ENCODE data around the gene APBA3.
A peak's percentile ranks its signal among the peaks of the same experiment; 100 is the strongest.

The APBA3 gene

DNA sequence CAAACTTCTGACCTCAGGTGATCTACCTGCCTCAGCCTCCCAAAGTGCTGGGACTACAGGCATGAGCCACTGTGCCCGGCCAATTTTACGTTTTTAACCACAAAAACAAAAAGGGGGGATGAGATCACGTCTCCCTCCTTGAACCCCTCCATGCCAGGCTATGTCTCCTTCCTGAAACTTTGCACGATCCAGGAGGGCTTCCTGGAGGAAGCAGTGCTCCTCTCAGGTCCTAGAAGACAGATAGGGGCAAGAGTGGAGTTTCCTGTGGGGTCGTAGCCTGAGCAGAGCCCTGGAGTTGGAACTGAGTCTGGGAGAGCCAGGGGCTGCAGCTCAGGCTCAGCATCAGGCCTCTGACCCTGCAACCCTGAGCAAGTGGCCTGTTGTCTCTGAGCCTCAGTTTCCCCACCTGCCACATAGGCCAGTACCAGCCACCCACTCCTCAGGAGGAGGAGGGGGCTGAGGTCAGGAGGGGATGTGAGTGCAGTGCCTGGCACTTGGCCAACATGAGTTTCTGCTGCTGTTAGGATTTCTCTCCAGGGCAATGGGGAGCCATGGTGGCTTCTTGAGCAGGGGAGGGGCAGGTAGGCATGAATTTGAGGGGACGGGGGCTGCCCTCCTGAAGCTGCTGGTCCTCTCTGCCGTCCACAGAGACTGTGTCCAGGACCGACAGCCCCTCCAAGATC lies 16.0 kb downstream of the APBA3 start:
- DNase-seq = no peak

DNA sequence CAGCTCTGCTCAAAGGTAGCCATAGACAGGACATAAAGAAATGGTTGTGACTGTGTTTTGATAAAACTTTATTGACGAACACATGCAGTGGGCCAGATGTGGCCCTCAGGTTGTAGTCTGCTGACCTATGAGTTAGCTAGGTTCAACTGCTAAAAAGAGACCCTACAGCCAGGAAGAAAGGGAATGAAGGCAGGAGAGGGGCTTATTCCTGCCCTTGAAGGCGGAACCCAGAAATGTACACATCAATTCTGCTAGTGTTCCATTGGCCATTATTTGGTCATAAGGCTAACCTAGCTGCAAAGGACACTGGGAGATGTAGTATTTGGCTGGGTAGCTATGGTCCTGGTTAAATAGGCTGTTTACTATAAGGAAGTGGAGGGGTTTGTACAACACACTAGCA lies 18.0 kb downstream of the APBA3 start:
- no peak for DNase-seq

DNA sequence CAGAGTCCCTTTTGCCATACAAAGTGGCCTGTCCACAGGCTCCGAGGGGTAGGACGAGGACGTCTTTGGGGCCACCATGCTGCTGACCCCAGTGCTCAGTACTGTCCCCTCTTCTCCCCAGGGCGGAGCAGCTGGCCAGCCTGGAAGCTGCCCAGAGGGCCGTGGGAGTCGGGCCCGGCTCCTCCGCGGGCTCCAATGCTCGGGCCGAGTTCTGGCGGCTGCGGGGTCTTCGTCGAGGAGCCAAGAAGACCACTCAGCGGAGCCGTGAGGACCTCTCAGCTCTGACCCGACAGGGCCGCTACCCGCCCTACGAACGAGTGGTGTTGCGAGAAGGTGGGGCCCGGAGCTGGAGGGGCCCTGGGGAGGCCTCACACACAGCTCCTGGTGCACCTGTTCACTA lies 21.1 kb downstream of the APBA3 start:
- no peak for DNase-seq

DNA sequence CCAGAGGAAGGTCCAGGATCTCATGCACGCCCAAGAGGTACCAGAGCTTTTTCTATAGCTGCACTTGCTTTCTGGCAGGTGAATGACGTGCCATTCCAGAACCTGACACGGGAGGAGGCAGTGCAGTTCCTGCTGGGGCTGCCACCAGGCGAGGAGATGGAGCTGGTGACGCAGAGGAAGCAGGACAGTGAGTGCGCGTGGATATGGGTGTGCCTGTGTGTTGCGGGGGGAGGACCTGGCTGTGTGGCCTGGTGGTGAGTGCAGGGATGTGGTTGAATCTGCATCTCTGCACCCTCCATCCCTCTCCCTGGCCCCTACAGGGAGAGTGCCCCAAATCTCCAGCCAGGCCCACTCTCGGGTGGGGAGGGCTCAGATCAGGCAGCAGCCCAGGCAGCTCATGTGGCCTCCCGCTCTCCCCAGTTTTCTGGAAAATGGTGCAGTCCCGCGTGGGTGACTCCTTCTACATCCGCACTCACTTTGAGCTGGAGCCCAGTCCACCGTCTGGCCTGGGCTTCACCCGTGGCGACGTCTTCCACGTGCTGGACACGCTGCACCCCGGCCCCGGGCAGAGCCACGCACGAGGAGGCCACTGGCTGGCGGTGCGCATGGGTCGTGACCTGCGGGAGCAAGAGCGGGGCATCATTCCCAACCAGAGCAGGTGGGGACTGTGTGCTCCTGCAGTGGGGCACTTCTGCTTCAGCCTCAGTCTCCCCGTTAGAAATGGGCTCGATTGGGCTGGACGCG lies 22.8 kb downstream of the APBA3 start:
- DNase-seq = no peak

DNA sequence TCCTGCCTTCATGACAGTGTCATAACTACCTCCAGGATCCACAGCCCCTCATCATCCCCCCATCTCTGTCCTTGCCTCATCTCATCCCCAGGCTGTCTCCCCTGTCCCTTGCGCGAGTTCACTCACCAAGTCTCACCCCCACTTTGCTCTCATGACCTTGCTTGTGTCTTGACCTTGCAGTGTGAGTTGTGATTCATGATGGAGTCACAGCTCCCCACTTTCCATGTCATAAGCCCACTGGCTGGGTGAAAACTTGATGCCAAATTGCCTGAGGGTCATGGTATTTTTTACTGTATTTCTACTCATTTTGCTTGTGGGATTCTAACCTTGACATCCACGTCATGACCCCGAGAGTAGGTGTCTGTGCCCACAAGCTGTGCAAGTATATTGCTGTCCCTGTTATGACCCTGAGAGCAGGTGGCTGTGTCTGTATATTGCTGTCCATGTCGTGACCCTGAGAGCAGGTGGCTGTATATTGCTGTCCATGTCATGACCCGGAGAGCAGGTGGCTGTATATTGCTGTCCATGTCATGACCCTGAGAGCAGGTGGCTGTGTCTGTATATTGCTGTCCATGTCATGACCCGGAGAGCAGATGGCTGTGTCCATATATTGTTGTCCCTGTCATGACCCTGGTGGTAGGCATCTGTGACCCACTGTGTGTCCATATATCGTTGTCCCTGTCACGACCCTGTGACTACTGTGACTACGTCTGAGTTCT lies 23.8 kb downstream of the APBA3 start:
- no peak for DNase-seq

DNA sequence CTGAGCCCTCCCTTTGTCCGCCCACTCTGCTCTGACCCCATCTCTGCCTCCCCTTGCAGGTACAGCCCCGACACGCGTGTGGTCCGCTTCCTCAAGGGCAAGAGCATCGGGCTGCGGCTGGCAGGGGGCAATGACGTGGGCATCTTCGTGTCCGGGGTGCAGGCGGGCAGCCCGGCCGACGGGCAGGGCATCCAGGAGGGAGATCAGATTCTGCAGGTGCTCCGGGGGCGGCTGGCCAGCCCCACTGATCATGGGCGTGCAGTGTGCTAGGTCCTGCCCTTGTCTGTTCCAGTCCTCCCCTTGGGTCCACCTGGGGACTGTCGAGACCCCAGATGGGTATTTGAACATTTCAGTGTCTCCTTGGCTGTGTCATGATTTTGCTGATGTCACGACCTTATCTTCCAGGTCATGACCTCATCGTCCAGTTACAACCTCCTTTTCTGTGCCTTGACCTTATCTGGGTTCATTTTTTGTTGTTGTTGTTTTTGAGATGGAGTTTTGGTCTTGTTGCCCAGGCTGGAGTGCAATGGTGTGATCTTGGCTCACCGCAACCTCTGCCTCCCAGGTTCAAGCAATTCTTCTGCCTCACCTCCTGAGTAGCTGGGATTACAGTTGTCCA lies 25.3 kb downstream of the APBA3 start:
- DNase-seq = no peak

DNA sequence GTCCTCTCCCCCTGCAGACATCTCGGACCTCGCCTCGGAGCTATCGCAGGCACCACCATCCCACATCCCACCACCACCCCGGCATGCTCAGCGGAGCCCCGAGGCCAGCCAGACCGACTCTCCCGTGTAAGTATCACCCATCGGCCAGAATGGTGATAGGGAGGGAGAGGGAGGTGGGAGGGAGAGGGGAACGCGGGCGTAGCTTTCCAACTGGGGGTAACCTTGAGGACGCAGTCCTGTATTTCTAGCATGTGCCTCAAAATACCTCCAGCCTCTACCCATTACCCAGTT lies 27.2 kb downstream of the APBA3 start:
- no peak for DNase-seq

DNA sequence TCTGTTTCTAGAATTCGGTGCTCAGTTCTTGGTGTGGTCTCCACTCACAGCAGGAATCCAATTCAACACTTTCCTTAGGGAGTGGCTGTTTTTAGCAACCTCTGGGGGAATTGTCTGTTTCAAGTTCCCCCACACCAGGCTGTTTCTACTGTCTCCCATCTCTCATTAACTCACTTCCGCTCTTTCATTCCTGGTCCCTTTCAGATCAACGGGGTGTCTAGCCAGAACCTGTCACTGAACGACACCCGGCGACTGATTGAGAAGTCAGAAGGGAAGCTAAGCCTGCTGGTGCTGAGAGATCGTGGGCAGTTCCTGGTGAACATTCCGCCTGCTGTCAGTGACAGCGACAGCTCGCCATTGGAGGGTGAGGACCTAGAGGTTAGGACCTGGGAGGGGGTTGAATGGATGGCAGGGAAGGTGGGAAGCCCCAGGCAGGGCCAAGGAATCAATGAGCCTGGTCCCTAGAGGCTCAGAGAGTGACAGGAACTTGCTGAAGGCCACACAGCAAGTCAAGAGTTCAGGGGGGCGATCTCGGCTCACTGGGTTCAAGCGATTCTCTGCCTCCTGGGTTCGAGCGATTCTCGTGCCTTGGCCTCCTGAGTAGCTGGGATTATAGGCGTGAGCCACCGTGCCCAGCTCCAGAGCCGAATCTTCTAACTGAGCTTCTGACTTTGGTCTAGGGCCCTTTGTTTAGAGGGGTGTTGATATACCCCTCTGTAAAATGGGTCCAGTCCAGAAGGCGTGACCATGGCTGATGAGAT lies 27.8 kb downstream of the APBA3 start:
- no peak for DNase-seq

DNA sequence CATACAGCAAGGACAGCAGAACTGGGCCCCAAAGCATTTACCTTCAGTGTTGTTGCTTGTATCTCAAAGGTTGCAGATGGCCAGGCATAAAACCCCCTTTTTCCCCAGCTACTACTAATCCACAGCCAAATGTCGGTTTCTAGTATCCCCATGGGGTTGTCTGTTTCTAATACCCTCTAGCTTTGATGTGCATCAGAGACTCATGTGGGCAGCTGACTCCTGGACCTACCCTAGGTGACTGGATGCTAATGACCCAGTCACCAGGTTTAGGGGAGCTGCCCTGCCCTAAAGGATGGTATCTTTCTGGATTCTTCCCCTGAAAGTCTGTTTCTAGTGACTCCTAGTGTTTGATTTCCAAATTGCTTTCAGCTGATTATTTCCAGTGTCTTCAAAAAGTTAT lies 29.4 kb downstream of the APBA3 start:
- DNase-seq = no peak

DNA sequence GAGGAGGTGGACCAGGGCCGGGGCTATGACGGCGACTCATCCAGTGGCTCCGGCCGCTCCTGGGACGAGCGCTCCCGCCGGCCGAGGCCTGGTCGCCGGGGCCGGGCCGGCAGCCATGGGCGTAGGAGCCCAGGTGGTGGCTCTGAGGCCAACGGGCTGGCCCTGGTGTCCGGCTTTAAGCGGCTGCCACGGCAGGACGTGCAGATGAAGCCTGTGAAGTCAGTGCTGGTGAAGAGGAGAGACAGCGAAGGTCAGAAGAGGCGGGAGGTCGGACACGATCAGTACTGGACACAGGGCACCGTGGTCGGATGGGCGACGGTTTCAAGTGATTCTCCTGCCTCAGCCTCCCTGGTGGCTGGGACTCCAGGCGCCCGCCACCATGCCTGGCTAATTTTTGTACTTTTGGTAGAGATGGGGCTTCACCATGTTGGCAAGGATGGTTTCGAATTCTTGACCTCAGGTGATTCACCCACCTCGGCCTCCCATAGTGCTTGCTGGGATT lies 31.0 kb downstream of the APBA3 start:
- DNase-seq = no peak

DNA sequence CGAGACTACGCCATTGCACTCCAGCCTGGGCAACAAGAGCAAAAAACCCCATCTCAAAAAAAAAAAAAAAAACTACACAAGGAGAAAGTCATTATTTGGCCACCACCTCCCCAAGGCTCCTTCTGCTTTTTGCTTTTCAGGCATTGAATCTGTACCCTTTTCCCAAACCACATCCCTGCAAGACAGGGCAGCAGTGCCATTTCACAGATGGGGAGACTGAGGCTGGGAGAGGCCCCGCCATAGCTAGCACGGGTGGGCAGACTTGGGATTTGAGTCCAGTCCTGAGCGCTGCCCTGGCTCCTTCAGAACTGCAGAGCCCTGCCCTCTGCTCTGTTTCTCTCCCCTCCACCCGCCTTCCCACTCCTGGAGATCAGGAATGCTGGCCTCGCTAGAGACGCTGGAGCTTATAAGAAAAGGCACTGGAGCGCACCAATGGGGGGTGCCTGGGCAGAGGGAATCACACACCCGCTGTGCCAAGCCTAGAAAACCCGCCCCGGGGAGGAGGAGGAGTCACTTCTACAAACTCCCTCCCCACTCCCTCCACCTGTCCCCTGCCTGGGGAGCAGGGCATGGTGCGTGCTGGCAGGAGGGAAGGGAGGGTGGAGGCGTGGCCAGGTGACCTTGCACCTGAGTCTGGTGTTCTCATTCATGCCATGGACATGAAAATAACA lies 35.7 kb downstream of the APBA3 start:
- no peak for DNase-seq

DNA sequence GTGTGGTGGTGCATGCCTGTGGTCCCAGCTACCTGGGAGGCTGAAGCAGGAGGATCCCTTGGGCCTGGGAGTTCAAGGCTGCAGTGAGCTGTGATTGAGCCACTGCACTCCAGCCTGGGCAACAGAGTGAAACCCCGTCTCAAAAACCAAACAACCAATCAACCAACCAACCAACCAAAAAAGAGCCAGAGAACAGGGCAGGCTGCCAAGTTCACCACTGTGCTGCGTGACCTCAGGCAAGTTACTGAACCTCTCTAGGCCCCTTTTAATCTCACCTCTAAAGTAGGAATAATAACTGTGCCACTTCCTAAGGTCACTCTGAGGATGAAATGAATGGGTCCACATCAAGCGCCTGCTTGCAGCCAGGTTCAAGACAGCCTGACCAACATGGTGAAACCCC lies 36.4 kb downstream of the APBA3 start:
- DNase-seq = no peak

DNA sequence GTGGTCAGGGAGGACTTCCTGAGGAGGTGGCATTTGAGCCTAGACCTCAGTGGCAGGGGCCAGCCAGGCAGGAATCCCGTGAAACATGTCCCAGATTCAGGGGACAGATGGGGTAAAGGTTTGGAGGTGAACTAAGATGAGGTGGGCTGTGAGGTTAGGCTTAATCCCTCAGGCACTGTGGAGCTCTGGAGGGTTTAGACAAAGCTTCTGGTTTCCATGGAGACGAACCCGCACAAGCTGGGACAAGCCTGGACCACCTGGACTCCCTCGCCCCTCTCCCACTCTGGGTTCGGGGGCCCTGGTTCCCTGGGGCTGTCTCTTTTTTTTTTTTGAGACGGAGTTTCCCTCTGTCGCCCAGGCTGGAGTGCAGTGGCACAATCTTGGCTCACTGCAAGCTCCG lies 37.6 kb downstream of the APBA3 start:
- DNase-seq = no peak

DNA sequence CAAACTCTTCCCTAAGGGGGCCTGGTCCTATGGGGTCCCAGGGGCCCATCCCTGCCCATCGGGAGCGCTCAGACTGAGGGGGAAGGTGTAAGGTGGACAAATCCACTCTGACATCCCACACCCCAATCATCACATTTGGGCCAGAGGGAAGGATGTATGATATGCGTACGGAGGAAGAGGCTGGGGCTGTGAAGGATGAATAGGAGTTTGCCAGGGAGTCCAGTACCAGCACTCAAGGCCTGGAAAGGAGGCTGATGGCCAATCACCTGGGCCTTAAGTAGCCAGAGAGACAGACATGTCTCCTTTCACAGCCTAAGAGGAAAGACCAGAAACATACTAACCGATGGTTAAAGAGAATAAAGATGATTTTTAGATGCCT lies 38.4 kb downstream of the APBA3 start:
- no peak for DNase-seq

DNA sequence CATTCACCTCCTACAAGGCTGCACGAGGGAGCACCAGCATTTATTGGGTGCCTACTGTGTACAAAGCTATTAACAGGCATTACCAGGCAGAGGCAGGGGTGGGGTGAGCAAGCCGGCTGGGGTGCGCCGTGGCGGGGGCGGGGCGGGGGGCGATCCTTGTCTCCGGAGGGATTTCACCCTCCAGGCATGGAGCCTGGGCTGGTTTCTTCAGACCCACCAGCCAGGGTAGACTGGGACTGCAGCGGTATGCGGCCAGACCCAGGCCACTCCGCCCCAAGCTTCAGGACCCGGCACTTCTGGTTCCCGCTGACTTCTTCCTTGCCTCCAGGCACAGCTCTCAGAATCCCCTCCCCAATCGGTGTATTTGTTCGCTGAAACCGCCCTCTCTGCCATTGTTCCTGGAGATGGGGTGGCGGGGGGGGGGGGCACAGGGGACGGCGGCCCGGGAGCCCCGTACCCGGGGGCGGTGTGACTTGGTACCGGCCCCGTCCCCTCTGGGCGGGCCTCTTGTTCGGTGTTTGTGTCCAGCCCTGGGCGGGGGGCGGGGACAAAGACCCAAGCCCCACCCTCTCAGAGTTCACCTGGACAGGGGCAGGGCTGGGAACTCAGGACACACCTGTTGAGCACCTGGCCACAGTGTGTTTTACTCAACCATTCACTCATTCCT lies 38.9 kb downstream of the APBA3 start:
- DNase-seq = no peak

DNA sequence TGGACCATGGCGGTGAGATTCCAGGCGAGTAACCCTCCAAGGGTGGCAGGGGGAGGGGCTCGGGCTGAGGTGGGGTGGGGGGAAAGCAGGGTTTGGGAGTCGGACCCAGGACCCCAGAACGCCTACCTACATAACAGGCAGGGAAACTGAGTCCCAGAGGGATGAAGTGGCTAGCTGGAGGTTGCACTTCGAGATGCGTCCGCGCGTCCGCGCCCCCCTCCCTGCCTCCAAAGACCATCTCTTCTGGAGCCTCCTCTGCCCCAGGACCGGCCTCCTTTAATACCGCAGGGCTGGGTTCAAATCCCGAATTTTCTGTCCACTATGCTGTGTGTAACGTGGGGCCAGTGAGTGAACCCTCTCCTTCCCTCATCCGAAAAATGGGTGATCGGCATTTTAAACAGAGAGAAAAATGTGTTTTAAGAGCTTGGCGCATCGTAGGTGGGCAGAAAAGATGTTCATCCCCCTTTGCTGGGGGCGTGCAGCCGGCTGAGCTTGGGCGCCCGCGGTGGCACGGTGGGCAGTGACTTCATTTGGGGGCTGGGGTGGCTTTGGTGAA lies 39.5 kb downstream of the APBA3 start:
- DNase-seq = no peak

DNA sequence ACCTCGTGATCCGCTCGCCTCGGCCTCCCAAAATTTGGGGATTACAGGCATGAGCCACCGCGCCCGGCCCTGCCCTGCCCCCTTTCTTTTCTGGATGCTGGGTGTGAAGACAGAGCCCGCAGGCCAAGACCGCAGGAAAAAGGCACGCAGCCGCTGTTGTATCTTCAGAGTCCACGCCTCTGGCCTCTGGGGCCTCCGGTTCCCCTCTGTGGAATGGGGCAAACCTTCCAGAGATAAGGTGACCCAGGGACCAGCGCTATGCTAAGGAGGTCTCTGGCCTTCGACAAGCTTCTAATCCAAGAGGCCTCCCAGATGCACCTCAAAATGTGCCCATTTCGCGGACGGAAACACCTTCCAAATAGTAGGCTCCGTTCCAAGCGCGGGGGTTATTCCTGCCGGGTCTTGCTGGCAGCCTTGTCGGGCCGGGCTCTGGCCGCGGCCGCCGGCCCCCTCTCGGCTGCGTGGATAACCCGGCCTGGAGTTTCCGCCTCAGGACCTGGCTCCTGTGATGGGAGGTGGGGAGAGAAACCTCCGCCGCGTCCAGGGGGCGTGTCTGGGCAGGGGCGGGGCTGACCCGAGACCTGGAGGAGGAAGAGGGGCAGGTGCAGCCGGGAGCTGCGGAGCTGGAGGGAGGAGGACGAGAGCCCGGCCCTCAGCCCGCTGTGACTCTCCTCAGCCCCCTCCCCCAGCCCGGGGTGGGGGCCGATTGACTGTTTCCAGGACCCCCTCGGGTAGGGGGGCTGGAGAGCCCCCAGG lies 40.2 kb downstream of the APBA3 start:
- peak; percentile 88 to 91 for DNase-seq

DNA sequence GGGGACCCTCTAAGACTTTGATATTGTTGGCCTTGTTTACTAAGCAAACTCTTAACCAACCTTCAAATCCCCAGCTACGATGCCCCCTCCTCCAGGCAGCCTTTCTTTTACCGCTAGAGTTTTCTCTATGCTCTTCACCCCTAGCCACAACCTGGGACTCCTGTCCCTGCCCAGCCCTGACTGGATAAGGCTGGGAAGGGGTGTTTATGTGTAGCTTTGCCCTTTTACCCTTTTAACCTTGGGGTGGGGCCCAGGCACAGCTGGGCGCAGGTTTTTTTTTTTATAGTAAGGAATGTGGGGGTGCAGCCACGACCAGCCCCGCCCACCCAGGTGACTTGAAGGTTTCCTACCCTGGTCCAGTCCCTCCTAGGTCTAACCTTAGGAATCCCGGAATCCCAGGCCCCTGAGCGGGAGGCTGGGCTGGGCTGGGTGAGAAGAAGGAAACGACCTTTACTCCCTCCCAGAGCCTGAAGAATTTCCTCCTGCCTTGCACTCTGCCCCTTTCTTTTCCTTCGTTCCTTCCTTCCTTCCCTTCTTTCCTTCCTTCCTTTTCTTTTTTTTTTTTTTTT lies 41.1 kb downstream of the APBA3 start:
- DNase-seq = no peak

DNA sequence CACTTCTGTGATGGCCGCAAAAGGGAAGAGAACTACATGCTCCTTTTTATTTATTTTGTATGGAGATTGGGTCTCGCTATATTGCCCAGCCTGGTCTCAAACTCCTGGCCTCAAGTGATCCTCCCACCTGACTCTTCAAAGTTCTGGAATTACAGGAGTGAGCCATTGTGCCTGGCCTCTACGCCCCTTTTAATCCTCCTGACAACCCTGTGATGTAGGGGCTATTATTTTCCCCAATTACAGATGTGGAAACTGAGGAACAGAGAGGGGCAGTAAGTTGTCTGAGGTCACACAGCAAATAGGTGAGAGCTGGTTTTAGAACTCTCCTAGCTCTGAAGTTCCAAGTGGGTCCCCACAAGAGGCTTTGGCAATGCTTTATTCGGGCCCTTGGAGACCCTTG lies 41.6 kb downstream of the APBA3 start:
- no peak for DNase-seq

DNA sequence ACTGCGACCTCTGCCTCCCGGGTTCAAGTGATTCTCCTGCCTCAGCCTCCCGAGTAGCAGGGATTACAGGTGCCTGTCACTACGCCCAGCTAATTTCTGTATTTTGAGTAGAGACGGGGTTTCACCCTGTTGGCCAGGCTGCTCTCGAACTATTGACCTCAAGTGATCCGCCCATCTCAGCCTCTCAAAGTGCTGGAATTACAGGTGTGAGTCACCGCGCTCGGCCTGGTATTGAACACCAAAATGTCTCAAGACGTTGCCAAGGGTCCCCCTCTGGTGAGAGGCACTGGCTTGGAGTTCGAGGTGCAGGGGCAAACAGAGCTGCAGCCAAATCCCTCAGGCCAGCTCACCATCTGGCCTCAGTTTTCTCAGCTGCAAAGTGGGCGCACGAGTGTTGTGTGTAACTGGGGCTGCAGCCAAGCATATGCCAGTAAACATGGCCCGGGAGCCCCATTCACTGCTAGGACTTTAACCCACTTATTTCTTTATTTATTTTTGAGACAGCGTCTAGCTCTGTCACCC lies 45.3 kb downstream of the APBA3 start:
- no peak for DNase-seq

All from activated CD4-positive, alpha-beta T cell treated with anti-CD3 and anti-CD28 coated beads, Interleukin-2, amount 50 U/mL, for 4 hours (primary cell).